HCT116 (cell line): ENCODE results near the gene TCEAL3. TPM values are rescaled to one million over a fixed set of nuclear protein-coding genes. Genes with fewer than 3 reads are reported as not detected.

Source experiments
- ATAC-seq: fragments of 200-7000 bp; cut with Tn5 transposase; 2 replicates; pipeline ENCODE4 v1.9.1; 2020; ENCODE audit warnings: mild to moderate bottlenecking, moderate library complexity
- BruUV-seq: library from RNA; stranded (reverse); fragments of 400-500 nt; replicated peaks from 2 replicates; lab custom pipeline; 2021; lab: Mats Ljungman, UMichigan
- CTCF ChIA-PET: fragments of 300-600 bp; sonication (Branson Sonifier 250); formaldehyde crosslinking; loops from one replicate; lab custom pipeline; 2021; ENCODE audit warnings: antibody characterized with exemption; lab: Charles Lee
- POLR2A ChIA-PET: fragments of 300-600, 350-600 bp; sonication (Branson Sonifier 250); formaldehyde crosslinking; loops from one replicate; lab custom pipeline; 2021; ENCODE audit warnings: antibody characterized with exemption; lab: Charles Lee
- RAD21 ChIA-PET, 2 experiments: fragments of 300-600 bp; sonication (Branson Sonifier 250); formaldehyde crosslinking; loops; one replicate each; lab custom pipeline; 2023; ENCODE audit warnings: low total read pairs in 2 of 2; ENCODE audit not compliant: uncharacterized antibody in 2 of 2, unreplicated experiment in 2 of 2, low non-redundant PET in 1 of 2; lab: Charles Lee
- DNase-seq: peaks from one replicate; pipeline ENCODE4 v3.0.0-alpha.2; 2010; ENCODE audit warnings: low read depth, low spot score
- H2AFZ ChIP-seq: fragments of 200-600 bp; shearing (Covaris generic), sonication (generic); 2 replicates; pipeline ENCODE4 v1.6.1; 2017; ENCODE audit warnings: low read depth, mixed run types, mixed read lengths, antibody characterized with exemption, low read length; ENCODE audit not compliant: poor library complexity, severe bottlenecking
- H3K27ac ChIP-seq: 2 replicates; pipeline ENCODE4 v1.5.1; 2012; ENCODE audit warnings: low read depth, low read length
- H3K27me3 ChIP-seq: fragments of 200-600 bp; sonication (generic); 2 replicates; pipeline ENCODE4 v1.6.1; 2016; ENCODE audit warnings: mixed run types, low read length, mixed read lengths; ENCODE audit not compliant: insufficient read depth
- H3K36me3 ChIP-seq, 2 experiments: fragments of 200-500 bp in 1 of 2; fragments of 200-600 bp in 1 of 2; sonication (Bioruptor generic) in 1 of 2; sonication (generic) in 1 of 2; 2 replicates each; pipeline versions ENCODE4 v1.5.1 to v1.6.1; 2014 to 2016; ENCODE audit warnings: low read length in 2 of 2, inconsistent platforms in 1 of 2, mixed read lengths in 1 of 2, mixed run types in 1 of 2; ENCODE audit not compliant: insufficient read depth in 2 of 2, control insufficient read depth in 1 of 2
- H3K4me1 ChIP-seq, 2 experiments: fragments of 200-600 bp in 1 of 2; sonication (generic) in 1 of 2; 2 replicates each; pipeline versions ENCODE4 v1.5.1 to v1.6.1; 2012 to 2017; ENCODE audit warnings: low read length in 2 of 2, inconsistent platforms in 1 of 2, mild to moderate bottlenecking in 1 of 2, mixed read lengths in 1 of 2, mixed run types in 1 of 2, moderate library complexity in 1 of 2; ENCODE audit not compliant: insufficient read depth in 2 of 2, control insufficient read depth in 1 of 2
- H3K4me2 ChIP-seq: fragments of 200-600 bp; sonication (generic); 2 replicates; pipeline ENCODE4 v1.6.1; 2017; ENCODE audit warnings: mixed run types, low read length, mixed read lengths
- H3K4me3 ChIP-seq, 2 experiments: fragments of 200-600 bp in 1 of 2; sonication (generic) in 1 of 2; replicated peaks in 1 of 2; 2 replicates each; pipeline ENCODE4 v1.5.1; 2011 to 2016; ENCODE audit warnings: low read length in 2 of 2, control low read depth in 1 of 2, low read depth in 1 of 2, mild to moderate bottlenecking in 1 of 2, mixed read lengths in 1 of 2, mixed run types in 1 of 2
- H3K79me2 ChIP-seq: fragments of 200-600 bp; sonication (generic); 2 replicates; pipeline ENCODE4 v1.6.1; 2017; ENCODE audit warnings: mild to moderate bottlenecking, mixed run types, low read length, moderate library complexity, mixed read lengths; ENCODE audit not compliant: insufficient read depth
- H3K9ac ChIP-seq: fragments of 200-600 bp; sonication (generic); 2 replicates; pipeline ENCODE4 v1.6.1; 2016; ENCODE audit warnings: low read length, mixed read lengths
- H3K9me2 ChIP-seq: fragments of 200-600 bp; sonication (generic), shearing (Covaris generic); 2 replicates; pipeline ENCODE4 v1.6.1; 2017; ENCODE audit warnings: mixed run types, mild to moderate bottlenecking, moderate library complexity; ENCODE audit not compliant: insufficient read depth
- H3K9me3 ChIP-seq, 2 experiments: fragments of 200-500 bp in 1 of 2; fragments of 200-600 bp in 1 of 2; sonication (Bioruptor generic) in 1 of 2; sonication (generic) in 1 of 2; 2 replicates each; pipeline ENCODE4 v1.6.1; 2014 to 2017; ENCODE audit warnings: low read length in 2 of 2, mixed read lengths in 2 of 2, inconsistent platforms in 1 of 2, low read depth in 1 of 2, mild to moderate bottlenecking in 1 of 2, mixed run types in 1 of 2, moderate library complexity in 1 of 2; ENCODE audit not compliant: control insufficient read depth in 1 of 2, insufficient read depth in 1 of 2
- H4K20me1 ChIP-seq: fragments of 200-600 bp; sonication (generic), shearing (Covaris generic); 2 replicates; pipeline ENCODE4 v1.6.1; 2017; ENCODE audit warnings: mixed run types, mild to moderate bottlenecking, moderate library complexity; ENCODE audit not compliant: insufficient read depth
- CEBPB ChIP-seq: IDR thresholded peaks from 2 replicates; pipeline ENCODE4 v1.6.1; 2012; ENCODE audit warnings: low read depth
- EGR1 ChIP-seq: IDR thresholded peaks from 2 replicates; pipeline ENCODE4 v1.6.1; 2012; ENCODE audit warnings: low read depth
- ELF1 ChIP-seq: IDR thresholded peaks from 2 replicates; pipeline ENCODE4 v1.6.1; 2012; ENCODE audit warnings: low read depth, borderline replicate concordance
- EZH2 ChIP-seq: fragments of 200-600 bp; sonication (generic); IDR thresholded peaks from 2 replicates; pipeline ENCODE4 v1.6.1; 2017; ENCODE audit warnings: antibody characterized with exemption, mixed run types
- FOSL1 ChIP-seq: IDR thresholded peaks from 2 replicates; pipeline ENCODE4 v1.6.1; 2012; ENCODE audit warnings: low read depth
- MAX ChIP-seq: IDR thresholded peaks from 2 replicates; pipeline ENCODE4 v1.6.1; 2012
- POLR2A ChIP-seq: IDR thresholded peaks from 2 replicates; pipeline ENCODE4 v1.7.0; 2011; ENCODE audit warnings: borderline replicate concordance; ENCODE audit not compliant: insufficient read depth, insufficient read length; ENCODE audit errors: extremely low read depth
- RAD21 ChIP-seq: IDR thresholded peaks from 2 replicates; pipeline ENCODE4 v1.6.1; 2012; ENCODE audit warnings: low read depth, mild to moderate bottlenecking
- REST ChIP-seq: IDR thresholded peaks from 2 replicates; pipeline ENCODE4 v1.6.1; 2012; ENCODE audit warnings: low read depth
- SRF ChIP-seq: IDR thresholded peaks from 2 replicates; pipeline ENCODE4 v1.6.1; 2012; ENCODE audit warnings: low read depth
- intact Hi-C: fragments of 100-400 bp; cut with micrococcal nuclease; formaldehyde crosslinking; loops from 2 replicates; pipeline ENCODE4 v1.10.0; 2022
- total RNA-seq: library from RNA; stranded (reverse); gene quantifications from one replicate; pipeline ENCODE4 v1.2.1, GENCODE V29; 2021; ENCODE audit not compliant: unreplicated experiment

Gene TCEAL3
- total RNA-seq, 1 experiment from 2014 or later, result not detected

- Histone ChIP-seq H3K36me3 (no peaks in the 10 kb centered on the region), H3K4me3 (no peak overlapping the region), H3K27me3 (no peaks in the 10 kb centered on the region), H3K9me2 (no peaks in the 10 kb centered on the region), H2AFZ (no peak overlapping the region), H3K4me1 (no peaks in the 10 kb centered on the region), H3K27ac (no peak overlapping the region), H4K20me1 (no peaks in the 10 kb centered on the region), H3K79me2 (no peaks in the 10 kb centered on the region), H3K4me2 (no peak overlapping the region), H3K9ac (no peak overlapping the region), H3K9me3 (no peaks in the 10 kb centered on the region)
- intact Hi-C loops, result no loop called here
- ChIA-PET CTCF (no interaction called here), POLR2A (no interaction called here), RAD21 (no interaction called here)
- TF ChIP-seq RAD21, result no peak
- TF ChIP-seq ELF1, result no peak
- no peak for TF ChIP-seq EZH2
- TF ChIP-seq CEBPB, result no peak
- no peak for TF ChIP-seq SRF
- no peak for TF ChIP-seq MAX
- TF ChIP-seq EGR1, result no peak
- no peak for TF ChIP-seq REST
- no peak for TF ChIP-seq FOSL1
- TF ChIP-seq POLR2A, result no peak
- ATAC-seq (no peak), DNase-seq (no peak)
- no TSS peak for BruUV-seq
Measured at GRCh38 chrX:103571121-103571520, 36.6 kb upstream of the TCEAL3 start.
